Spleen (tissue), 7 donors: ENCODE measurements around the gene YIPF3.
"Not testable (repeated sequence)": the region's sequence is repeated elsewhere in the genome, so short reads cannot be mapped to it uniquely, and the experiment has no call there.

ENCODE experiments used
- CTCF ChIP-seq, 11 experiments: fragments of 200-600 bp in 7 of 11; fragments of 450-650 bp in 4 of 11; sonication (generic) in 4 of 11; IDR thresholded peaks in 8 of 11; conservative IDR thresholded peaks in 3 of 11; 1 replicate in 7 of 11; 2 replicates in 4 of 11; pipeline versions ENCODE4 v1.4.0 to v1.8.0; 2016 to 2021; ENCODE audit warnings: antibody characterized with exemption in 11 of 11, inconsistent platforms in 4 of 11, mild to moderate bottlenecking in 1 of 11
- POLR2A ChIP-seq, 3 donors: fragments of 450-650 bp; IDR thresholded peaks; one replicate each; pipeline ENCODE4 v1.5.1; 2017; ENCODE audit warnings: antibody characterized with exemption in 3 of 3, mild to moderate bottlenecking in 1 of 3
- donor health status: DM: no; HTN: no; CAD: no; lungs with moderate emphysema.
- donor health status: DM: no; HTN: no; CAD: no.
- donor health status: DM: no; HTN: no; CAD: no.

GRCh38 chr6:43539409-43539808 is 22.7 kb upstream of the YIPF3 start:
- TF ChIP-seq CTCF (IDR thresholded peaks at IDR 0.05 in 8 of 11, conservative IDR thresholded peaks at IDR 0.05 in 3 of 11); POLR2A (IDR thresholded peaks at IDR 0.05): not testable (repeated sequence)
